HG02642 (cell line): Measurements from ENCODE around the gene ATP5F1D.
"Not testable (repeated sequence)": the region's sequence is repeated elsewhere in the genome, so short reads cannot be mapped to it uniquely, and the experiment has no call there.

Source experiments
- ATAC-seq: cut with Tn5 transposase; IDR thresholded peaks from one replicate; pipeline ENCODE4 v1.9.1; 2021; ENCODE audit warnings: mild to moderate bottlenecking; ENCODE audit not compliant: unreplicated experiment, poor library complexity

ATP5F1D gene

GRCh38 chr19:1245494-1246264 is 4.1 kb downstream of the ATP5F1D start:
- no peak for ATAC-seq

- not testable (repeated sequence) for ATAC-seq
These were observed 4.9 kb downstream of the ATP5F1D start for GRCh38 chr19:1246265-1247087.

- ATAC-seq = no peak
These were observed 6.2 kb downstream of the ATP5F1D start for GRCh38 chr19:1247748-1248138.

GRCh38 chr19:1248139-1248785 is 6.7 kb downstream of the ATP5F1D start, which contains the start of gene MIDN:
Gene MIDN, plus strand, starts transcription at chr19:1248583. Its CDS starts 1,714 bp downstream, at chr19:1250297.
- ATAC-seq = peak; percentile 13

- ATAC-seq = peak; percentile 39
These were observed 7.3 kb downstream of the ATP5F1D start for GRCh38 chr19:1248786-1249297.

GRCh38 chr19:1249298-1249989 is 7.9 kb downstream of the ATP5F1D start:
- ATAC-seq = peak; percentile 58

GRCh38 chr19:1249990-1250436 is 8.5 kb downstream of the ATP5F1D start:
- ATAC-seq = no peak

- ATAC-seq = no peak
These were observed 9.1 kb downstream of the ATP5F1D start for GRCh38 chr19:1250437-1251260.

GRCh38 chr19:1251330-1252220 is 10.0 kb downstream of the ATP5F1D start:
- no peak for ATAC-seq

- no peak for ATAC-seq
These were observed 10.8 kb downstream of the ATP5F1D start for GRCh38 chr19:1252221-1252820.

- ATAC-seq = no peak
These were observed 11.4 kb downstream of the ATP5F1D start for GRCh38 chr19:1252821-1253513.

GRCh38 chr19:1253514-1254080 is 12.0 kb downstream of the ATP5F1D start:
- ATAC-seq = no peak

GRCh38 chr19:1254081-1254527 is 12.6 kb downstream of the ATP5F1D start:
- ATAC-seq = no peak

GRCh38 chr19:1254530-1255185 is 13.1 kb downstream of the ATP5F1D start:
- no peak for ATAC-seq

- no peak for ATAC-seq
These were observed 13.9 kb downstream of the ATP5F1D start for GRCh38 chr19:1255186-1256161.
